HT1080 (cell line): ENCODE data around the gene EEFSEC. TPM values are rescaled to one million over a fixed set of nuclear protein-coding genes. Genes with fewer than 3 reads are reported as not detected.

Source experiments
- DNase-seq: peaks from one replicate; pipeline ENCODE4 v3.0.0-alpha.2; 2015; ENCODE audit warnings: low read depth
- total RNA-seq: library from RNA; depleted of rRNA; stranded (reverse); fragments of >200 nt; shearing (Covaris generic); gene quantifications from 2 replicates; pipeline ENCODE4 v1.2.3, GENCODE V29; 2014

EEFSEC gene
- total RNA-seq, 1 experiment from 2014 or later, result 12.3 TPM

- no peak for DNase-seq
Observed at GRCh38 chr3:128330214-128330842, 177.0 kb downstream of the EEFSEC start.

- DNase-seq, result no peak
Observed at GRCh38 chr3:128334086-128334645, 180.9 kb downstream of the EEFSEC start.

- DNase-seq, result no peak
Observed at GRCh38 chr3:128334766-128335165, 181.5 kb downstream of the EEFSEC start.

- no peak for DNase-seq
Observed at GRCh38 chr3:128335621-128336296, 182.5 kb downstream of the EEFSEC start.

- DNase-seq, result no peak
Observed at GRCh38 chr3:128336337-128337156, 183.3 kb downstream of the EEFSEC start.

- DNase-seq, result no peak
Observed at GRCh38 chr3:128337305-128337704, 184.0 kb downstream of the EEFSEC start.

- DNase-seq, result no peak
Observed at GRCh38 chr3:128338536-128339330, 185.5 kb downstream of the EEFSEC start.

- no peak for DNase-seq
Observed at GRCh38 chr3:128339491-128340012, 186.3 kb downstream of the EEFSEC start.

- DNase-seq, result no peak
Observed at GRCh38 chr3:128340198-128340903, 187.1 kb downstream of the EEFSEC start.

GRCh38 chr3:128340904-128341555, 187.7 kb downstream of the EEFSEC start:
- DNase-seq, result no peak

GRCh38 chr3:128341659-128342395, 188.5 kb downstream of the EEFSEC start:
- DNase-seq, result no peak

- no peak for DNase-seq
Observed at GRCh38 chr3:128342701-128343180, 189.5 kb downstream of the EEFSEC start.

- DNase-seq, result peak; percentile 93
Observed at GRCh38 chr3:128343287-128344051, 190.2 kb downstream of the EEFSEC start.

- no peak for DNase-seq
Observed at GRCh38 chr3:128344052-128344735, 190.9 kb downstream of the EEFSEC start.

GRCh38 chr3:128345196-128345595, 191.9 kb downstream of the EEFSEC start:
- no peak for DNase-seq

GRCh38 chr3:128346562-128346961, 193.3 kb downstream of the EEFSEC start:
- no peak for DNase-seq

- no peak for DNase-seq
Observed at GRCh38 chr3:128347282-128347681, 194.0 kb downstream of the EEFSEC start.
